Endothelial cell of umbilical vein (primary cell): ENCODE results near the gene SRP68. TPM values are rescaled to one million over a fixed set of nuclear protein-coding genes. Genes with fewer than 3 reads are reported as not detected.

Experiments used
- BruUV-seq: library from RNA; stranded (reverse); fragments of 400-500 nt; replicated peaks from 2 replicates; lab custom pipeline; 2021; lab: Mats Ljungman, UMichigan
- CTCF ChIA-PET: fragments of 300-600, 350-600 bp; sonication (Branson Sonifier 250); formaldehyde crosslinking; loops from one replicate; lab custom pipeline; 2021; ENCODE audit warnings: antibody characterized with exemption, inconsistent platforms; lab: Charles Lee
- POLR2A ChIA-PET: fragments of 300-600, 350-600 bp; sonication (Branson Sonifier 250); formaldehyde crosslinking; loops from one replicate; lab custom pipeline; 2021; ENCODE audit warnings: antibody characterized with exemption, inconsistent platforms; lab: Charles Lee
- DNase-seq: peaks from one replicate; pipeline ENCODE4 v3.0.0-alpha.2; 2011; ENCODE audit warnings: low read depth, low spot score
- FAIRE-seq: peaks from 2 replicates; lab custom pipeline; 2011; peaks lifted over from hg19 to GRCh38; lab: Jason Lieb, UNC
- H2AFZ ChIP-seq: 2 replicates; pipeline ENCODE4 v1.6.0; 2012; ENCODE audit warnings: low read depth, low read length, control low read depth, inconsistent platforms
- H3K27ac ChIP-seq: 2 replicates; pipeline ENCODE4 v1.5.1; 2011; ENCODE audit warnings: low read depth, mild to moderate bottlenecking, control low read depth, low read length, moderate library complexity; ENCODE audit not compliant: insufficient read depth
- H3K27me3 ChIP-seq, 2 experiments: 2 replicates each; pipeline versions ENCODE4 v1.6.0 to v1.6.1; 2011; ENCODE audit warnings: low read length in 2 of 2, mixed read lengths in 1 of 2; ENCODE audit not compliant: control insufficient read depth in 2 of 2, insufficient read depth in 2 of 2
- H3K36me3 ChIP-seq, 2 experiments: 2 replicates in 1 of 2; 3 replicates in 1 of 2; pipeline ENCODE4 v1.5.1; 2011; ENCODE audit warnings: low read length in 2 of 2, mild to moderate bottlenecking in 1 of 2, moderate library complexity in 1 of 2; ENCODE audit not compliant: control insufficient read depth in 2 of 2, insufficient read depth in 2 of 2; ENCODE audit errors: extremely low read depth in 1 of 2
- H3K4me1 ChIP-seq: 3 replicates; pipeline ENCODE4 v1.5.1; 2011; ENCODE audit warnings: mild to moderate bottlenecking, low read length; ENCODE audit not compliant: control insufficient read depth, insufficient read depth; ENCODE audit errors: extremely low read depth
- H3K4me2 ChIP-seq: 2 replicates; pipeline ENCODE4 v1.6.1; 2011; ENCODE audit warnings: low read length, control low read depth, mixed read lengths; ENCODE audit not compliant: insufficient read depth
- H3K4me3 ChIP-seq, 3 experiments: fragments of 200-600 bp in 1 of 3; sonication (generic), shearing (Covaris generic) in 1 of 3; replicated peaks in 1 of 3; 2 replicates each; pipeline ENCODE4 v1.5.1; 2011 to 2016; ENCODE audit warnings: control low read depth in 3 of 3, low read length in 3 of 3, mild to moderate bottlenecking in 2 of 3, inconsistent platforms in 1 of 3, low read depth in 1 of 3, moderate library complexity in 1 of 3; ENCODE audit not compliant: insufficient read depth in 1 of 3
- H3K79me2 ChIP-seq: 2 replicates; pipeline ENCODE4 v1.6.0; 2012; ENCODE audit warnings: low read length, inconsistent platforms; ENCODE audit not compliant: control insufficient read depth, insufficient read depth
- H3K9ac ChIP-seq: replicated peaks from 2 replicates; pipeline ENCODE3; 2011; ENCODE audit warnings: low read length, control low read depth; ENCODE audit not compliant: insufficient read depth; ENCODE audit errors: extremely low read depth
- H3K9me1 ChIP-seq: replicated peaks from 3 replicates; pipeline ENCODE4 v1.6.0; 2011; ENCODE audit warnings: mild to moderate bottlenecking, low read length; ENCODE audit not compliant: control insufficient read depth, insufficient read depth; ENCODE audit errors: extremely low read depth
- H3K9me3 ChIP-seq: replicated peaks from 2 replicates; pipeline ENCODE4 v1.5.1; 2012; ENCODE audit warnings: low read length, inconsistent platforms; ENCODE audit not compliant: control insufficient read depth, insufficient read depth
- H4K20me1 ChIP-seq: replicated peaks from 2 replicates; pipeline ENCODE3; 2011; ENCODE audit warnings: mild to moderate bottlenecking, low read length; ENCODE audit not compliant: control insufficient read depth, insufficient read depth; ENCODE audit errors: extremely low read depth
- CTCF ChIP-seq, 2 donors: IDR thresholded peaks; 1 replicate in 1 of 2; 2 replicates in 1 of 2; pipeline ENCODE4 v1.5.1; 2011; ENCODE audit warnings: low read length in 2 of 2, mild to moderate bottlenecking in 2 of 2, moderate library complexity in 2 of 2, control low read depth in 1 of 2, inconsistent platforms in 1 of 2, low read depth in 1 of 2; ENCODE audit not compliant: insufficient read depth in 1 of 2; ENCODE audit errors: extremely low read depth in 1 of 2
- EZH2 ChIP-seq: IDR thresholded peaks from 2 replicates; pipeline ENCODE4 v1.6.1; 2012; ENCODE audit warnings: borderline replicate concordance, low read depth, mild to moderate bottlenecking, moderate library complexity, low read length, inconsistent platforms; ENCODE audit not compliant: severe bottlenecking
- FOS ChIP-seq: IDR thresholded peaks from 2 replicates; pipeline ENCODE4 v1.6.1; 2011; ENCODE audit warnings: mild to moderate bottlenecking, low read length, moderate library complexity, borderline replicate concordance; ENCODE audit not compliant: insufficient read depth
- GATA2 ChIP-seq: IDR thresholded peaks from 2 replicates; pipeline ENCODE4 v1.7.0; 2011; ENCODE audit warnings: low read depth, mild to moderate bottlenecking, moderate library complexity, mixed read lengths, low read length; ENCODE audit not compliant: insufficient read length, insufficient read depth
- JUN ChIP-seq: IDR thresholded peaks from 2 replicates; pipeline ENCODE4 v1.6.1; 2011; ENCODE audit warnings: borderline replicate concordance, low read depth; ENCODE audit not compliant: insufficient read length, insufficient read depth
- MAX ChIP-seq: IDR thresholded peaks from 2 replicates; pipeline ENCODE4 v1.6.1; 2011; ENCODE audit not compliant: insufficient read depth, insufficient read length
- MYC ChIP-seq: IDR thresholded peaks from one replicate; pipeline ENCODE4 v1.6.1; 2011; ENCODE audit warnings: mild to moderate bottlenecking, low read depth, low read length
- POLR2A ChIP-seq: IDR thresholded peaks from 2 replicates; pipeline ENCODE4 v1.6.1; 2012; ENCODE audit warnings: low read depth, mild to moderate bottlenecking, control low read depth, low read length
- POLR2AphosphoS5 ChIP-seq: IDR thresholded peaks from 2 replicates; pipeline ENCODE4 v1.6.1; 2012; ENCODE audit warnings: low read depth, mild to moderate bottlenecking, control low read depth, low read length, moderate library complexity; ENCODE audit not compliant: insufficient read depth
- dilution Hi-C: fragments of 300-500 bp; cut with MboI; formaldehyde crosslinking; loops from one replicate; pipeline ENCODE4 v1.15.0; 2019; ENCODE audit warnings: low sequenced_read_pairs; ENCODE audit not compliant: extremely low pct_ligation_motif_present
- intact Hi-C: fragments of 100-400 bp; cut with micrococcal nuclease; formaldehyde crosslinking; loops from one replicate; pipeline ENCODE4 v1.10.0; 2022
- polyA plus RNA-seq, 4 experiments: library from polyadenylated mRNA; depleted of rRNA in 3 of 4; stranded (reverse) in 3 of 4; unstranded in 1 of 4; fragments of >200 nt; gene quantifications; 2 replicates each; pipeline versions ENCODE4 v1.2.1 to v1.2.3, GENCODE V29; 2011 to 2012; ENCODE audit warnings: missing spikeins in 1 of 4
- total RNA-seq: library from RNA; stranded (reverse); gene quantifications from 2 replicates; pipeline ENCODE4 v1.2.3, GENCODE V29; 2021

Gene SRP68
- total and polyA plus RNA-seq, 2 donors (not counting 3 experiments of a cell fraction or from before 2014, with no cell fraction given) = 64.6 to 81.7 TPM

GRCh38 chr17:76085066-76085730, 12.9 kb upstream of the SRP68 start:
- no peaks in the 10 kb centered on the region for H3K4me1 ChIP-seq
- H3K9me1 ChIP-seq = no peaks in the 10 kb centered on the region
- H3K36me3 ChIP-seq = peaks cover 4 to 69% of the 10 kb centered on the region in 2 experiments
- CTCF ChIA-PET = no interaction called here
- no peaks in the 10 kb centered on the region for H3K79me2 ChIP-seq
- H2AFZ ChIP-seq = no peak overlapping the region
- no peaks in the 10 kb centered on the region for H4K20me1 ChIP-seq
- no peak for FAIRE-seq
- peaks cover 4 to 5% of the 10 kb centered on the region in 2 experiments for H3K27me3 ChIP-seq
- no peaks in the 10 kb centered on the region for H3K9me3 ChIP-seq
- POLR2A ChIA-PET = no interaction called here
- no peak for DNase-seq
- no peak overlapping the region for H3K27ac ChIP-seq
- H3K4me2 ChIP-seq = no peak overlapping the region
- dilution Hi-C loops (no loop called here), intact Hi-C loops (no loop called here)
- TF ChIP-seq EZH2 (no peak), MYC (no peak), GATA2 (no peak), FOS (no peak), MAX (no peak)
- no peak overlapping the region for H3K4me3 ChIP-seq
- no TSS peak for BruUV-seq
- no peak overlapping the region for H3K9ac ChIP-seq

- Histone ChIP-seq H3K4me1 (no peaks in the 10 kb centered on the region), H2AFZ (no peak overlapping the region), H3K4me2 (no peak overlapping the region), H3K36me3 (peaks cover 0 to 56% of the 10 kb centered on the region in 2 experiments), H4K20me1 (no peaks in the 10 kb centered on the region), H3K79me2 (no peaks in the 10 kb centered on the region), H3K9me3 (no peaks in the 10 kb centered on the region), H3K4me3 (no peak overlapping the region), H3K27ac (no peak overlapping the region), H3K27me3 (peaks cover 20% of the 10 kb centered on the region in 2 experiments), H3K9me1 (no peaks in the 10 kb centered on the region), H3K9ac (no peak overlapping the region)
- BruUV-seq = no TSS peak
- dilution Hi-C loops (no loop called here), intact Hi-C loops (no loop called here)
- ChIA-PET POLR2A (interaction anchor here (0.5 kb wide), 1 partner anchor 183 kb away, joined by 3 read pairs; no protein-coding TSS in a partner anchor), CTCF (no interaction called here)
- FAIRE-seq (no peak), DNase-seq (no peak)
- TF ChIP-seq GATA2 (no peak), CTCF (IDR thresholded peaks at IDR 0.05; ENCODE audit: extremely low read depth in 1 of 2, insufficient read depth in 1 of 2, low read depth in 1 of 2, low read length in 2 of 2) (no peak), MYC (no peak), POLR2A (no peak), FOS (no peak), JUN (no peak), EZH2 (no peak), POLR2AphosphoS5 (no peak), MAX (no peak)
Observed at GRCh38 chr17:76083536-76084182, 11.3 kb upstream of the SRP68 start.
